H1 (cell line): Measurements from ENCODE around the gene PPP2R2D. TPM values are rescaled to one million over a fixed set of nuclear protein-coding genes. Genes with fewer than 3 reads are reported as not detected.

ENCODE experiments used
- POLR2AphosphoS5 ChIP-seq: IDR thresholded peaks from 2 replicates; pipeline ENCODE4 v1.6.1; 2011; ENCODE audit warnings: low read depth, low read length
- polyA plus RNA-seq, 7 experiments: library from polyadenylated mRNA; depleted of rRNA in 3 of 7; stranded (reverse) in 5 of 7; unstranded in 2 of 7; fragments of >200 nt in 5 of 7; fragments of 200-250 nt in 2 of 7; gene quantifications; 1 replicate in 5 of 7; 2 replicates in 1 of 7; 4 replicates in 1 of 7; pipeline versions ENCODE4 v1.2.1 to v1.2.3, GENCODE V29; 2011 to 2013; ENCODE audit warnings: missing spikeins in 2 of 7, mixed read lengths in 2 of 7
- total RNA-seq: library from RNA; stranded (reverse); fragmentation: NEBNext Ultra II Directional; extraction: Animal tissue kit (Norgen Biotek cat#: 25700); gene quantifications from 2 replicates; pipeline ENCODE4 v1.2.1, GENCODE V29; 2021

PPP2R2D gene
- total and polyA plus RNA-seq, 2 of the 8 experiments (the other 6 are each of a cell fraction or from before 2014, with no cell fraction given) = 25.4 to 32.8 TPM

DNA sequence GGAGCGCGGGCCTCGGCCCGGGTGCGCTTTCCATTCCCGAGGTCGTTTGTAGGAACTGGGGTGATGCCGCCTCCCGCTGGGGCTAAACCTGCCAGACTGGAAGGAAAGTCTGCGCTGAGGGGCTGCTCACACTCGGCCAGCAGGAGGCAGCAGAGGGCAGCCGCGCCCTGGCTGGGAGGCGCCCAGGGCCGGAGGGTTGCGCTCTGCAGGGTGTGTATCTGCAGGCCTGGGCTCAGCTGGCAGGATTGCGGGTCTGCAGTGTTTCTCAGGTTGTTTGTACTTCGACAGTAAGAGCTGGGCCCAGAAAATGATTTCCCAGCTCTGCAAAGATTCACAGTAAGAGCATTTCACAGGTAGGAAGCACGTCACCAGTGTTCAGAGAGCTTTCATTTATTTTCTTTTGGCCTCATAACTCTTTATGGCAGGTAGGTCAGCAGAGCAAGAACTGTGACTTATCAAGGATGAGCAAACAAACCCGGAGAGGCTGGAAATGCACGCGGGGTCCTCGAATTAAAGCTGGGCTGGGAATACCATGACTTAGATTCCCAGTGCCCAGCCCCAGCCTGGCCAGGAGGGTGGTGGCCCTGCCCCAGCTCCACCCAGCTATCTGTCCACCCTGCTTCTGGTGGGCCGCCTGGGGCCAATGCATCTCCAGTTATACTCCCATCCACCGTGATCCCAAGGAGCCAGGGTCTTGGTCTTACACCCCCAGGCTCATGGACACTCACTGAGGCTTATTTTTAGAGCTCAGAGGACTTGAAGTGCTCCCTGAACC, 15.2 kb upstream of the PPP2R2D start (continued):
- TF ChIP-seq POLR2AphosphoS5 = no peak
